ENCODE data around the gene SLC46A1. TPM values are rescaled to one million over a fixed set of nuclear protein-coding genes. Genes with fewer than 3 reads are reported as not detected.

The SLC46A1 gene
- total and polyA plus RNA-seq, 9 of the 15 experiments (the other 6 are each of a cell fraction or from before 2014, with no cell fraction given), result 0.24 to 5.5 (median 3.1) TPM

DNA sequence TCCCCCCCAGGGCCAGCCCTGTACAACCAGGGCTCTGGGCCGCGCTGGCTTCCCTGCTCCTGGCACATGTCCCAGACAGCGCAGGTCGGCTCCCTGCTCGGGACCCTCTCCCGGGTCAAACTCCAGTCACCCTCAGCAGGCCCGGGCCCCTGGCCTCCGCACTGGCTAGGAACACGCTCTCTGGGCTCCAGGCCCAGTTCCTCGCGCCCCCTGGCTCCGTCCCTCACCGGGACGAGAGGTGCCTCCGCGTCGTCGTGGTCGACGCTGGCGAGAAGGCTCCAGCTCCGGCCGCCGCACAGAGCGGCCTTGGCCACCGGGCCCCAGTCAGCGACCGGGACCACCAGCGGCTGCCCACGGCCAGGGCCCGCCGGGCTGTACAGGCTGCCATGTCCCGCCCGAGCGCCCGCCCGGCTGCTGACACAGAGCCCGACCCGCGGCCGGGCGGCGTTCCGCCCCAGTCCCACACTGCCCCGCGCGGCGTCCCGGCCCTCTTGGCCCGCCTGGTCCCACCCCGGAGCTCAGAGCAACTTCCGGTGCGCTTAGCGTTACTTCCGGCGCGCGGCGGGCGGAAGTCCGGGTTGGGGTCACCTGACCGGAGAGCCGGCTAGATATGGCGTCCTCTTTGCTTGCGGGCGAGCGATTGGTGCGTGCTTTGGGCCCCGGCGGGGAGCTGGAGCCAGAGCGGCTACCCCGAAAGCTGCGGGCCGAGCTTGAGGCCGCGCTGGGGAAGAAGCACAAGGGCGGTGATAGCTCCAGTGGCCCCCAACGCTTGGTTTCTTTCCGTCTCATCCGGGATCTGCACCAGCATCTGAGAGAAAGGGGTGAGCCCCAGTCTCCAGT lies 48.7 kb downstream of the SLC46A1 start, which contains the start of gene POLDIP2 (continued):
- no peak for TF ChIP-seq ZNF165 (CRISPR knock-in tag; IDR thresholded peaks at IDR 0.05; ENCODE audit: borderline replicate concordance)
- TF ChIP-seq RNF2 (IDR thresholded peaks at IDR 0.05), result peak; percentile 72
- TF ChIP-seq, protein P1, sequence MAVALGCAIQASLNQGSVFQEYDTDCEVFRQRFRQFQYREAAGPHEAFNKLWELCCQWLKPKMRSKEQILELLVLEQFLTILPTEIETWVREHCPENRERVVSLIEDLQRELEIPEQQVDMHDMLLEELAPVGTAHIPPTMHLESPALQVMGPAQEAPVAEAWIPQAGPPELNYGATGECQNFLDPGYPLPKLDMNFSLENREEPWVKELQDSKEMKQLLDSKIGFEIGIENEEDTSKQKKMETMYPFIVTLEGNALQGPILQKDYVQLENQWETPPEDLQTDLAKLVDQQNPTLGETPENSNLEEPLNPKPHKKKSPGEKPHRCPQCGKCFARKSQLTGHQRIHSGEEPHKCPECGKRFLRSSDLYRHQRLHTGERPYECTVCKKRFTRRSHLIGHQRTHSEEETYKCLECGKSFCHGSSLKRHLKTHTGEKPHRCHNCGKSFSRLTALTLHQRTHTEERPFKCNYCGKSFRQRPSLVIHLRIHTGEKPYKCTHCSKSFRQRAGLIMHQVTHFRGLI (CRISPR knock-in tag; IDR thresholded peaks at IDR 0.05), result no peak
- TF ChIP-seq, protein P2, sequence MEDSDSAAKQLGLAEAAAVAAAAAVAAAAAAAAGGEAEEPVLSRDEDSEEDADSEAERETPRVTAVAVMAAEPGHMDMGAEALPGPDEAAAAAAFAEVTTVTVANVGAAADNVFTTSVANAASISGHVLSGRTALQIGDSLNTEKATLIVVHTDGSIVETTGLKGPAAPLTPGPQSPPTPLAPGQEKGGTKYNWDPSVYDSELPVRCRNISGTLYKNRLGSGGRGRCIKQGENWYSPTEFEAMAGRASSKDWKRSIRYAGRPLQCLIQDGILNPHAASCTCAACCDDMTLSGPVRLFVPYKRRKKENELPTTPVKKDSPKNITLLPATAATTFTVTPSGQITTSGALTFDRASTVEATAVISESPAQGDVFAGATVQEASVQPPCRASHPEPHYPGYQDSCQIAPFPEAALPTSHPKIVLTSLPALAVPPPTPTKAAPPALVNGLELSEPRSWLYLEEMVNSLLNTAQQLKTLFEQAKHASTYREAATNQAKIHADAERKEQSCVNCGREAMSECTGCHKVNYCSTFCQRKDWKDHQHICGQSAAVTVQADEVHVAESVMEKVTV (CRISPR knock-in tag; IDR thresholded peaks at IDR 0.05), result no peak
- no peak for TF ChIP-seq NR2F6 (CRISPR knock-in tag; IDR thresholded peaks at IDR 0.05)
- peak in 1 of 2 experiments; percentile 85; a peak in 2 of 4 replicates for TF ChIP-seq TRIM24 (IDR thresholded peaks at IDR 0.05)
- peak; percentile 55; the same call in 1 of the 2 replicates for TF ChIP-seq KLF1 (tag; IDR thresholded peaks at IDR 0.05)
- TF ChIP-seq, protein P3, sequence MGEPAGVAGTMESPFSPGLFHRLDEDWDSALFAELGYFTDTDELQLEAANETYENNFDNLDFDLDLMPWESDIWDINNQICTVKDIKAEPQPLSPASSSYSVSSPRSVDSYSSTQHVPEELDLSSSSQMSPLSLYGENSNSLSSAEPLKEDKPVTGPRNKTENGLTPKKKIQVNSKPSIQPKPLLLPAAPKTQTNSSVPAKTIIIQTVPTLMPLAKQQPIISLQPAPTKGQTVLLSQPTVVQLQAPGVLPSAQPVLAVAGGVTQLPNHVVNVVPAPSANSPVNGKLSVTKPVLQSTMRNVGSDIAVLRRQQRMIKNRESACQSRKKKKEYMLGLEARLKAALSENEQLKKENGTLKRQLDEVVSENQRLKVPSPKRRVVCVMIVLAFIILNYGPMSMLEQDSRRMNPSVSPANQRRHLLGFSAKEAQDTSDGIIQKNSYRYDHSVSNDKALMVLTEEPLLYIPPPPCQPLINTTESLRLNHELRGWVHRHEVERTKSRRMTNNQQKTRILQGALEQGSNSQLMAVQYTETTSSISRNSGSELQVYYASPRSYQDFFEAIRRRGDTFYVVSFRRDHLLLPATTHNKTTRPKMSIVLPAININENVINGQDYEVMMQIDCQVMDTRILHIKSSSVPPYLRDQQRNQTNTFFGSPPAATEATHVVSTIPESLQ (CRISPR knock-in tag; IDR thresholded peaks at IDR 0.05), result no peak
- TF ChIP-seq HDAC3 (IDR thresholded peaks at IDR 0.05; ENCODE audit: borderline replicate concordance, partially characterized antibody), result no peak
- TF ChIP-seq, protein P4, sequence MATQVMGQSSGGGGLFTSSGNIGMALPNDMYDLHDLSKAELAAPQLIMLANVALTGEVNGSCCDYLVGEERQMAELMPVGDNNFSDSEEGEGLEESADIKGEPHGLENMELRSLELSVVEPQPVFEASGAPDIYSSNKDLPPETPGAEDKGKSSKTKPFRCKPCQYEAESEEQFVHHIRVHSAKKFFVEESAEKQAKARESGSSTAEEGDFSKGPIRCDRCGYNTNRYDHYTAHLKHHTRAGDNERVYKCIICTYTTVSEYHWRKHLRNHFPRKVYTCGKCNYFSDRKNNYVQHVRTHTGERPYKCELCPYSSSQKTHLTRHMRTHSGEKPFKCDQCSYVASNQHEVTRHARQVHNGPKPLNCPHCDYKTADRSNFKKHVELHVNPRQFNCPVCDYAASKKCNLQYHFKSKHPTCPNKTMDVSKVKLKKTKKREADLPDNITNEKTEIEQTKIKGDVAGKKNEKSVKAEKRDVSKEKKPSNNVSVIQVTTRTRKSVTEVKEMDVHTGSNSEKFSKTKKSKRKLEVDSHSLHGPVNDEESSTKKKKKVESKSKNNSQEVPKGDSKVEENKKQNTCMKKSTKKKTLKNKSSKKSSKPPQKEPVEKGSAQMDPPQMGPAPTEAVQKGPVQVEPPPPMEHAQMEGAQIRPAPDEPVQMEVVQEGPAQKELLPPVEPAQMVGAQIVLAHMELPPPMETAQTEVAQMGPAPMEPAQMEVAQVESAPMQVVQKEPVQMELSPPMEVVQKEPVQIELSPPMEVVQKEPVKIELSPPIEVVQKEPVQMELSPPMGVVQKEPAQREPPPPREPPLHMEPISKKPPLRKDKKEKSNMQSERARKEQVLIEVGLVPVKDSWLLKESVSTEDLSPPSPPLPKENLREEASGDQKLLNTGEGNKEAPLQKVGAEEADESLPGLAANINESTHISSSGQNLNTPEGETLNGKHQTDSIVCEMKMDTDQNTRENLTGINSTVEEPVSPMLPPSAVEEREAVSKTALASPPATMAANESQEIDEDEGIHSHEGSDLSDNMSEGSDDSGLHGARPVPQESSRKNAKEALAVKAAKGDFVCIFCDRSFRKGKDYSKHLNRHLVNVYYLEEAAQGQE (IDR thresholded peaks at IDR 0.05; ENCODE audit: borderline replicate concordance), result peak; percentile 66
- TF ChIP-seq, protein P4 (CRISPR knock-in tag; IDR thresholded peaks at IDR 0.05; ENCODE audit: low read depth), result peak; percentile 20
- TF ChIP-seq RCOR1 (IDR thresholded peaks at IDR 0.05; ENCODE audit: borderline replicate concordance in 1 of 2, low read depth in 2 of 2, low read length in 2 of 2), result peak in 1 of 2 experiments; percentile 25; a peak in 1 of 4 replicates
- TF ChIP-seq NR1H2 (CRISPR knock-in tag; IDR thresholded peaks at IDR 0.05), result no peak
- 0 out of 2 replicates have a peak, but pooled peaks have one; percentile 73 for TF ChIP-seq BRD4 (IDR thresholded peaks at IDR 0.05)

All from K562 (cell line).